ENCODE measurements around the gene RAB36. TPM values are rescaled to one million over a fixed set of nuclear protein-coding genes. Genes with fewer than 3 reads are reported as not detected.

Gene RAB36
- total and polyA plus RNA-seq, 9 of the 15 experiments (the other 6 are each of a cell fraction or from before 2014, with no cell fraction given): 0.04 to 0.50 (median 0.08) TPM; not detected in 3

- Histone ChIP-seq H3K36me3 (ENCODE audit: control insufficient read depth, insufficient read depth, low read length) (no peaks in the 10 kb centered on the region), H3K9me1 (ENCODE audit: control insufficient read depth, insufficient read depth, low read length) (peaks cover 4% of the 10 kb centered on the region), H2AFZ (ENCODE audit: low read depth, low read length) (no peak overlapping the region), H3K27me3 (ENCODE audit: control insufficient read depth in 2 of 2, insufficient read depth in 2 of 2, low read length in 2 of 2) (peaks cover 75 to 88% of the 10 kb centered on the region in 2 experiments), H4K20me1 (replicated peaks; ENCODE audit: control insufficient read depth, insufficient read depth, low read length) (peaks cover 81% of the 10 kb centered on the region), H3K27ac (ENCODE audit: extremely low read depth, low read depth, low read length) (no peak overlapping the region), H3K4me2 (ENCODE audit: insufficient read depth, low read length) (no peak overlapping the region), H3K4me3 (no peak overlapping the region), H3K9me3 (replicated peaks; ENCODE audit: control insufficient read depth, insufficient read depth, low read depth, low read length) (no peaks in the 10 kb centered on the region), H3K9ac (ENCODE audit: insufficient read depth in 1 of 2, low read depth in 2 of 2, low read length in 2 of 2) (peak overlapping the region in 1 of 2 experiments; percentile 10; a peak in 1 of 4 replicates), H3K79me2 (ENCODE audit: control insufficient read depth, insufficient read depth, low read length) (no peaks in the 10 kb centered on the region), H3K4me1 (replicated peaks in 1 of 2; ENCODE audit: control insufficient read depth in 2 of 2, insufficient read depth in 2 of 2, low read length in 2 of 2) (peaks cover under 1 to 28% of the 10 kb centered on the region in 2 experiments; a peak in 4 of 5 replicates)
- no peak for FAIRE-seq
- intact Hi-C loops (cut with micrococcal nuclease) (no loop called here), in situ Hi-C loops (cut with MboI) (loop anchor here (25.0 kb wide), 1 partner anchor 435 kb away; the partner anchor contains the start of gene IGLL1)
- CTCF ChIA-PET (ENCODE audit: low intra/inter-chr PET ratio): interaction anchor here (1.1 kb wide), 1 partner anchor 193 kb away, joined by 3 read pairs; no protein-coding TSS in a partner anchor
- no TSS peak for BruUV-seq (replicated peaks)
- WGBS (ENCODE audit: insufficient coverage, low coverage, missing lambda C conversion rate): 3% methylated on average over 16 of the region's 16 CpGs
- peak; percentile 1; the same call in 1 of the 3 replicates for ATAC-seq
- DNase-seq (ENCODE audit: extremely low read depth in 1 of 4, low spot score in 3 of 4): peak in 2 of 4 experiments; percentile 60 to 62
- TF ChIP-seq E2F5 (CRISPR knock-in tag; IDR thresholded peaks at IDR 0.05) (no peak), POLR2G (IDR thresholded peaks at IDR 0.05; ENCODE audit: low read depth, low read length) (no peak), RAD21 (CRISPR knock-in tag; conservative IDR thresholded peaks at IDR 0.05 in 1 of 2, IDR thresholded peaks at IDR 0.05 in 1 of 2) (no peak), MEF2D (tag; conservative IDR thresholded peaks at IDR 0.05; ENCODE audit: low read depth) (no peak), TARDBP (IDR thresholded peaks at IDR 0.05) (no peak), USF2 (CRISPR knock-in tag; IDR thresholded peaks at IDR 0.05) (no peak), E2F1 (CRISPR knock-in tag; IDR thresholded peaks at IDR 0.05) (peak; percentile 21; the same call in 1 of the 2 replicates), ZNF76 (CRISPR knock-in tag; IDR thresholded peaks at IDR 0.05; ENCODE audit: borderline replicate concordance) (no peak), TRIM28 (IDR thresholded peaks at IDR 0.05) (no peak), STAT6 (CRISPR knock-in tag; IDR thresholded peaks at IDR 0.05) (0 out of 2 replicates have a peak, but pooled peaks have one; percentile 52), PTRF (tag; IDR thresholded peaks at IDR 0.05) (no peak), JUND (IDR thresholded peaks at IDR 0.05; ENCODE audit: borderline replicate concordance, low read depth, low read length) (no peak), JUND (tag; IDR thresholded peaks at IDR 0.05; ENCODE audit: borderline replicate concordance, low read depth, low read length) (no peak)
- POLR2A ChIA-PET: interaction anchor here (1.3 to 86.5 kb wide), 6 partner anchors 10 to 49 kb away, joined by 6 to 3476 read pairs (median 14); partner anchors contain the start of genes BCR and RSPH14
Observed at GRCh38 chr22:23151827-23152226, 6.5 kb downstream of the RAB36 start.

Data from K562 (cell line).